H1 (cell line): ENCODE measurements around the gene SUV39H2. TPM values are rescaled to one million over a fixed set of nuclear protein-coding genes. Genes with fewer than 3 reads are reported as not detected.

ENCODE experiments used
- CTCF ChIA-PET: fragments of 300-600 bp; sonication (Branson Sonifier 250); formaldehyde crosslinking; loops from one replicate; lab custom pipeline; 2021; ENCODE audit not compliant: partially characterized antibody; lab: Charles Lee
- POLR2A ChIA-PET: fragments of 300-600 bp; sonication (Branson Sonifier 250); formaldehyde crosslinking; loops from one replicate; lab custom pipeline; 2021; ENCODE audit warnings: inconsistent platforms; ENCODE audit not compliant: partially characterized antibody; lab: Charles Lee
- DNase-seq, 2 experiments: peaks; one replicate each; pipeline versions ENCODE4 v3.0.0 to v3.0.0-alpha.2; 2010 to 2022; ENCODE audit warnings: low spot score in 2 of 2, low read depth in 1 of 2, mixed read lengths in 1 of 2
- FAIRE-seq: peaks from 2 replicates; lab custom pipeline; 2011; peaks lifted over from hg19 to GRCh38; lab: Jason Lieb, UNC
- H2AFZ ChIP-seq: 2 replicates; pipeline ENCODE4 v1.8.1; 2012; ENCODE audit warnings: low read length, inconsistent platforms
- H2AK5ac ChIP-seq: 2 replicates; pipeline ENCODE4 v1.6.1; 2013; ENCODE audit warnings: low read depth, low read length
- H2BK120ac ChIP-seq: replicated peaks from 2 replicates; pipeline ENCODE3; 2013; ENCODE audit warnings: low read depth, low read length, inconsistent platforms
- H2BK12ac ChIP-seq: 2 replicates; pipeline ENCODE4 v1.6.1; 2013; ENCODE audit warnings: low read depth, low read length
- H2BK15ac ChIP-seq: 2 replicates; pipeline ENCODE4 v1.6.1; 2013; ENCODE audit warnings: low read length
- H2BK20ac ChIP-seq: 2 replicates; pipeline ENCODE4 v1.6.1; 2013; ENCODE audit warnings: low read length
- H2BK5ac ChIP-seq: 2 replicates; pipeline ENCODE4 v1.6.1; 2013; ENCODE audit warnings: low read depth, low read length
- H3K14ac ChIP-seq: 2 replicates; pipeline ENCODE4 v1.6.1; 2013; ENCODE audit warnings: inconsistent platforms; ENCODE audit not compliant: insufficient read length
- H3K18ac ChIP-seq: 2 replicates; pipeline ENCODE4 v1.6.1; 2013; ENCODE audit warnings: low read length; ENCODE audit errors: extremely low read depth
- H3K23ac ChIP-seq: 2 replicates; pipeline ENCODE4 v1.6.1; 2013; ENCODE audit warnings: inconsistent platforms; ENCODE audit not compliant: insufficient read length
- H3K23me2 ChIP-seq: 2 replicates; pipeline ENCODE4 v1.6.1; 2013; ENCODE audit warnings: low read depth, low read length
- H3K27ac ChIP-seq: 2 replicates; pipeline ENCODE4 v1.6.1; 2011; ENCODE audit warnings: low read depth, low read length, inconsistent platforms
- H3K27me3 ChIP-seq, 4 experiments: replicated peaks in 1 of 4; 1 replicate in 1 of 4; 2 replicates in 3 of 4; pipeline versions ENCODE4 v1.6.1 to v1.8.1; 2011 to 2013; ENCODE audit warnings: low read length in 3 of 4, mild to moderate bottlenecking in 3 of 4, inconsistent platforms in 2 of 4, mixed read lengths in 2 of 4, moderate library complexity in 1 of 4; ENCODE audit not compliant: control insufficient read depth in 3 of 4, insufficient read depth in 3 of 4; ENCODE audit errors: extremely low read depth in 1 of 4
- H3K36me3 ChIP-seq, 4 experiments: 2 replicates each; pipeline versions ENCODE4 v1.6.1 to v1.8.1; 2011 to 2013; ENCODE audit warnings: mild to moderate bottlenecking in 4 of 4, low read length in 3 of 4, moderate library complexity in 2 of 4, control low read depth in 1 of 4, inconsistent platforms in 1 of 4; ENCODE audit not compliant: insufficient read depth in 4 of 4, control insufficient read depth in 2 of 4
- H3K4ac ChIP-seq: replicated peaks from 2 replicates; pipeline ENCODE3; 2013; ENCODE audit warnings: low read length, low read depth, mixed read lengths, inconsistent platforms; ENCODE audit not compliant: insufficient read length
- H3K4me1 ChIP-seq, 4 experiments: replicated peaks in 1 of 4; 1 replicate in 1 of 4; 2 replicates in 3 of 4; pipeline versions ENCODE4 v1.6.1 to v1.8.1; 2011 to 2013; ENCODE audit warnings: low read length in 3 of 4, inconsistent platforms in 2 of 4, mixed read lengths in 1 of 4; ENCODE audit not compliant: insufficient read depth in 4 of 4, control insufficient read depth in 3 of 4
- H3K4me2 ChIP-seq, 2 experiments: 2 replicates each; pipeline versions ENCODE4 v1.6.1 to v1.8.1; 2011 to 2013; ENCODE audit warnings: low read depth in 2 of 2, low read length in 2 of 2, control low read depth in 1 of 2, inconsistent platforms in 1 of 2, mild to moderate bottlenecking in 1 of 2; ENCODE audit not compliant: insufficient read depth in 1 of 2
- H3K4me3 ChIP-seq, 4 experiments: fragments of 200-600, 300-600 bp in 1 of 4; sonication (generic), shearing (Covaris generic), sonication (Bioruptor Twin) in 1 of 4; 2 replicates each; pipeline versions ENCODE4 v1.5.1 to v1.8.1; 2011 to 2016; ENCODE audit warnings: low read length in 4 of 4, low read depth in 3 of 4, control low read depth in 2 of 4, inconsistent platforms in 2 of 4, mild to moderate bottlenecking in 2 of 4, mixed read lengths in 1 of 4, moderate library complexity in 1 of 4; ENCODE audit not compliant: insufficient read depth in 2 of 4; ENCODE audit errors: extremely low read depth in 1 of 4
- H3K56ac ChIP-seq: replicated peaks from 2 replicates; pipeline ENCODE3; 2013; ENCODE audit warnings: low read depth, mild to moderate bottlenecking, mixed read lengths, low read length, inconsistent platforms; ENCODE audit not compliant: insufficient read length
- H3K79me1 ChIP-seq: 2 replicates; pipeline ENCODE4 v1.6.1; 2013; ENCODE audit warnings: low read depth, low read length, control low read depth
- H3K79me2 ChIP-seq, 2 experiments: 2 replicates each; pipeline versions ENCODE4 v1.6.1 to v1.8.1; 2012 to 2013; ENCODE audit warnings: low read length in 2 of 2, mild to moderate bottlenecking in 2 of 2, inconsistent platforms in 1 of 2; ENCODE audit not compliant: insufficient read depth in 2 of 2, control insufficient read depth in 1 of 2
- H3K9ac ChIP-seq, 4 experiments: replicated peaks in 1 of 4; 1 replicate in 1 of 4; 2 replicates in 3 of 4; pipeline versions ENCODE4 v1.6.1 to v1.8.1; 2011 to 2013; ENCODE audit warnings: low read depth in 3 of 4, low read length in 3 of 4, control low read depth in 2 of 4, mild to moderate bottlenecking in 2 of 4, moderate library complexity in 2 of 4, inconsistent platforms in 1 of 4; ENCODE audit errors: extremely low read depth in 1 of 4
- H3K9me3 ChIP-seq, 2 experiments: 2 replicates each; pipeline versions ENCODE4 v1.6.1 to v1.8.1; 2012 to 2013; ENCODE audit warnings: mild to moderate bottlenecking in 2 of 2, moderate library complexity in 2 of 2, control low read depth in 1 of 2, inconsistent platforms in 1 of 2, low read depth in 1 of 2, low read length in 1 of 2, mixed read lengths in 1 of 2; ENCODE audit not compliant: insufficient read depth in 2 of 2
- H4K20me1 ChIP-seq, 2 experiments: replicated peaks in 1 of 2; 2 replicates each; pipeline versions ENCODE3 to v1.8.1; 2011 to 2013; ENCODE audit warnings: inconsistent platforms in 2 of 2, low read length in 2 of 2, mild to moderate bottlenecking in 1 of 2; ENCODE audit not compliant: insufficient read depth in 2 of 2, control insufficient read depth in 1 of 2
- H4K5ac ChIP-seq: 2 replicates; pipeline ENCODE4 v1.6.1; 2013; ENCODE audit warnings: low read length, low read depth, mixed read lengths, inconsistent platforms; ENCODE audit not compliant: insufficient read length
- H4K8ac ChIP-seq: 2 replicates; pipeline ENCODE4 v1.8.0; 2013; ENCODE audit warnings: mild to moderate bottlenecking, moderate library complexity, low read length, inconsistent platforms; ENCODE audit not compliant: insufficient read depth; ENCODE audit errors: extremely low read depth
- H4K91ac ChIP-seq: replicated peaks from 2 replicates; pipeline ENCODE3; 2013; ENCODE audit warnings: low read length, mixed read lengths, inconsistent platforms; ENCODE audit not compliant: insufficient read length
- MAX ChIP-seq: IDR thresholded peaks from 2 replicates; pipeline ENCODE4 v1.6.1; 2012; ENCODE audit warnings: inconsistent platforms
- NANOG ChIP-seq: IDR thresholded peaks from 2 replicates; pipeline ENCODE4 v1.6.1; 2011; ENCODE audit warnings: low read length, low read depth, mild to moderate bottlenecking, inconsistent platforms; ENCODE audit not compliant: insufficient read depth, poor library complexity, severe bottlenecking
- SIN3A ChIP-seq, 2 experiments: IDR thresholded peaks in 1 of 2; conservative IDR thresholded peaks in 1 of 2; 2 replicates each; pipeline ENCODE4 v1.6.1; 2011 to 2012; ENCODE audit warnings: low read length in 2 of 2, improper control_type of control experiment in 1 of 2, low read depth in 1 of 2, mild to moderate bottlenecking in 1 of 2
- YY1 ChIP-seq: IDR thresholded peaks from 2 replicates; pipeline ENCODE4 v1.6.1; 2011; ENCODE audit warnings: low read depth, mild to moderate bottlenecking, low read length
- WGBS, 2 experiments: shearing (Covaris generic) in 1 of 2; methylation state at CpG; one replicate each; pipeline versions ENCODE4 v1.1.6 to v1.1.7; 2013 to 2015; ENCODE audit warnings: low lambda C conversion rate in 2 of 2, mixed read lengths in 2 of 2, inconsistent platforms in 1 of 2, low coverage in 1 of 2, missing lambda C conversion rate in 1 of 2; ENCODE audit not compliant: insufficient replicate concordance in 2 of 2, insufficient coverage in 1 of 2, insufficient read length in 1 of 2; ENCODE audit errors: extremely low coverage in 1 of 2, missing lambda C conversion rate in 1 of 2; 5-methylcytosine and 5-hydroxymethylcytosine counted together
- polyA plus RNA-seq, 7 experiments: library from polyadenylated mRNA; depleted of rRNA in 3 of 7; stranded (reverse) in 5 of 7; unstranded in 2 of 7; fragments of >200 nt in 5 of 7; fragments of 200-250 nt in 2 of 7; gene quantifications; 1 replicate in 5 of 7; 2 replicates in 1 of 7; 4 replicates in 1 of 7; pipeline versions ENCODE4 v1.2.1 to v1.2.3, GENCODE V29; 2011 to 2013; ENCODE audit warnings: missing spikeins in 2 of 7, mixed read lengths in 2 of 7
- total RNA-seq: library from RNA; stranded (reverse); fragmentation: NEBNext Ultra II Directional; extraction: Animal tissue kit (Norgen Biotek cat#: 25700); gene quantifications from 2 replicates; pipeline ENCODE4 v1.2.1, GENCODE V29; 2021

SUV39H2 gene
- total and polyA plus RNA-seq, 2 of the 8 experiments (the other 6 are each of a cell fraction or from before 2014, with no cell fraction given) = 19.4 to 62.3 TPM

- Histone ChIP-seq H3K4me3 (peak overlapping the region; percentile 51 to 69 (median 57)), H2BK20ac (no peak overlapping the region), H4K8ac (no peak overlapping the region), H2AFZ (no peak overlapping the region), H3K9me3 (no peaks in the 10 kb centered on the region), H3K4me1 (peaks cover 0 to 12% (median 7%) of the 10 kb centered on the region in 4 experiments; a peak in 6 of 7 replicates), H4K20me1 (peaks cover 2 to 9% of the 10 kb centered on the region in 2 experiments), H2BK12ac (no peak overlapping the region), H3K79me1 (no peaks in the 10 kb centered on the region), H3K79me2 (peaks cover 0 to 4% of the 10 kb centered on the region in 2 experiments; a peak in 1 of 4 replicates), H3K14ac (no peak overlapping the region), H2AK5ac (no peak overlapping the region), H3K36me3 (no peaks in the 10 kb centered on the region; a peak in 1 of 8 replicates), H3K4ac (no peak overlapping the region), H3K23ac (no peak overlapping the region), H4K91ac (no peak overlapping the region), H2BK120ac (no peak overlapping the region), H4K5ac (no peak overlapping the region), H3K27me3 (peaks cover 0 to 8% (median 3%) of the 10 kb centered on the region in 4 experiments; a peak in 4 of 7 replicates), H2BK5ac (no peak overlapping the region), H3K27ac (no peak overlapping the region), H2BK15ac (no peak overlapping the region), H3K9ac (no peak overlapping the region), H3K4me2 (peak overlapping the region; percentile 90), H3K56ac (no peak overlapping the region), H3K18ac (no peak overlapping the region), H3K23me2 (peaks cover 10% of the 10 kb centered on the region; the same call in 1 of the 2 replicates)
- DNase-seq (no peak), FAIRE-seq (peak; percentile 60)
- CTCF ChIA-PET = interaction anchor here (0.9 to 2.4 kb wide), 16 partner anchors 10 to 444 kb away, joined by 3 to 13 read pairs (median 4); partner anchors contain the start of genes CDNF, HSPA14, MSANTD7 and SUV39H2
- TF ChIP-seq NANOG = peak; percentile 2
- TF ChIP-seq SIN3A (conservative IDR thresholded peaks at IDR 0.05 in 1 of 2, IDR thresholded peaks at IDR 0.05 in 1 of 2; ENCODE audit: low read depth in 1 of 2, low read length in 2 of 2) = 0 out of 4 replicates have a peak, but pooled peaks of 1 of the 2 experiments have one; percentile 14
- no peak for TF ChIP-seq YY1
- TF ChIP-seq MAX = peak; percentile 48; the same call in 1 of the 2 replicates
- 8% methylated on average over 10 of the region's 10 CpGs; no CpG with 5 or more reads in 1 of the 2 experiments for WGBS, 2 experiments
- POLR2A ChIA-PET = interaction anchor here (1.0 to 2.1 kb wide), 9 partner anchors 9 to 767 kb away, joined by 3 to 8 read pairs (median 4); partner anchors contain the start of gene SUV39H2
Observed at GRCh38 chr10:14952851-14953423, 74.3 kb downstream of the SUV39H2 start.
